UCSD-AML1 (cell line): ENCODE measurements around the gene RBM26.
"Not testable (repeated sequence)": the region's sequence is repeated elsewhere in the genome, so short reads cannot be mapped to it uniquely, and the experiment has no call there.

ENCODE experiments used
- DNase-seq: peaks from one replicate; lab custom pipeline; 2025; ENCODE audit not compliant: unreplicated experiment; lab: John Stamatoyannopoulos, UW

Gene RBM26

DNA sequence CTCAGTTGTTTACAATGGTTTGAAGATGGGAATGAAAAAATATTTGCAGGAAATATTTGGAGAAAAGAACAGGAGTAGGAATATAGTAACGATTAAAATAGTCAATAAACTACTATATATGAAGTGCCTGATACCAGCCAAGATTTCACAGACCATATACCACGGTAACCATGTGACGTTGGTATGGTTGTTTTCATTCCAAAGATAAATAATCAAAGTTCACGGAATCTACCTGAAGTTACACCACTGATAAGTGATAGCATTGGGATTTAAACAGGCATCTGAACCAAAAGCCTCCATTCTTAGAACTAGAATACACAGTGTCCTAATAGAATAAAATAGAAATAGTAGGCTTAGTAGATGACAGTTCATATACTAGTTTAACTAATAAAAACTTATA, 123.5 kb downstream of the RBM26 start:
- no peak for DNase-seq

DNA sequence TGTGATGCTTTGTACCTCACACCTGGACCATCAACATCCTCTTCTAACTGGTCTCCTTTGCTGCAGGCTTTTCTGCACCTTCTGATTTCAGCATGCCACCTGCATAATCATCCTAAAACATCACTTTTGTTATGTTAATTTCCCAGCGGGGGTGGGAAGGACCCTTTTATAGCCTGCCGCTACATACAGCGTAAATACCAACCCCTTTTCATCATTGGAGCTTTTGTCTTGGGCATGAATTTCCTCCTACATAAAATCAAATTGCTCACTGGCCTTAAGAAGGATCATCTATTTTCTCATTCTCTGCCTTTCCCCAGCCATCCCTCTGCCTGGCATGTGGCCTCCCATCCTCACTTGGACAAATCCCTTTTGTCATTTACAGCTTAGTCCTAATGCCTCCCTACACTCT, 124.7 kb downstream of the RBM26 start:
- DNase-seq: no peak

DNA sequence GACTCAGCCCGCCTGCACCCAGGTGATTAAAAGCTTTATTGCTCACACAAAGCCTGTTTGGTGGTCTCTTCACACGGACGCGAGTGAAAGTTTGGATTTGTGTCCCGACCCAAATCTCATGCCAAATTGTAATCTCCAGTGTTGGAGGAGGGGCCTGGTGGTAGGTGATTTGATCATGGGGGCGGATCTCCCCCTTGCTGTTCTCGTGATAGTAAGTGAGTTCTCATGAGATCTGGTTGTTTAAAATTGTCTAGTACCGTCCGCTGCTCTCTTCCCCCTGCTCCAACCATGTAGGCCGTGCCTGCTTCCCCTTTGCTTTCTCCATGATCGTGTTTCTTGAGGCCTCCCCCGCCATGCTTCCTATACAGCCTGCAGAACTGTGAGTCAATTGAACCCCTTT, 126.3 kb downstream of the RBM26 start:
- not testable (repeated sequence) for DNase-seq

DNA sequence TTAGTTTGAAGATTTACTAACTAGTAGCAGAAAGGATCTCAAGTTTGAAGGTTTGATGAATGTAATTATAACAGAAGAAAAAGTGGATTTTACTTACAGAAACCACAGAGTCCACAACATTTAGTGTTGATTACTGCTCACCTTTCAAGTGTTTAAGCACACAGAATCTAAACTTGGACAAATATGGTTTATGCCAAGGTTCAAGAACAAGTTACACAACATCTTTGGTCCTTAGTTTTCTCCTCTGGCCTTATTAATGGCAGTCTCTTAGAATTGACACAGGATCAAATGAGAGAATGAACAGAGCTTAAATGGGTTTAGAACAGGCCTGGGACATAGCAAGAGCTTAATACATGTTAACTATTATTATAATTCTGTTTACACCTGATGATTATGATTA, 133.0 kb downstream of the RBM26 start:
- no peak for DNase-seq

DNA sequence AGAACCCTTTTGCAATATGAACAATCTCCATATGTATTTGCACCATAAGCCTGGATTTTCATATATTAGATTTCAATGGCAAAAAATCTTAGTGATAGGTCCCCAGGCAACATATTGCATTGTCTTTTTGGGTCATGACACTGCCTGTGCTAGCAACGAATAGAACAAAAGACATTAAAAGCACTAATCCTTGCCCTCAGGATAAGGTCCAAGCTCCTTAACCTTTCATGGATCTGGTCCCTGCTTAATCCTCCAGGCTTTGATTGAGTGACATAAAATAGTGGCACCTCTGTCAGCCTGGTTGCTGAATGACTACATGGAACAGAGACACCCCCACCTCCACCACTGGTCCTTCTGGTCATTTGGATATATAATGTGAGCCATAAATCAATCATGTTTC, 134.4 kb downstream of the RBM26 start:
- no peak for DNase-seq

DNA sequence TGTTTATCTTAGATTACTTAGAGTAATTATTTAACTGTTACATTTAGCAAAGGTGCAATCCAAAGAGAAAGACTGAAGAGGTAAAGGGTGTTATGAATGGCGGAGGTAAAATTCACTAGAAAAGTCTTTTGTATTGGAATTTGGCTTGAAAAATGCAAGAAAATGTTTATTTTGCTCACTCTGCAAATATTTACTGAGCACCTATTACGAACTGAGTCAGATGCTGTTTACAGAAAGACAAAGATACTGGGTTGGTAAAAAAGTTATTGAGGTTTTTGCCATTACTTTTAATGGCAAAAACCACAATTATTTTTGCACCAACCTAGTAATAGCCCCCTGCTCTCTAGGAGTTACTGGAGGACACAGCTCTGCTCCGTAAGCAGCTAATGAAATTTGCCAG, 135.2 kb downstream of the RBM26 start:
- no peak for DNase-seq
